Natural killer cell treated with Interleukin-12 subunit alpha and Interleukin-12 subunit beta and Interleukin-15 and Interleukin-18, amount 100 ng/mL, for 72 hours (primary cell): ENCODE results near the gene DSC3. TPM values are rescaled to one million over a fixed set of nuclear protein-coding genes. Genes with fewer than 3 reads are reported as not detected.
"Not testable (repeated sequence)": the region's sequence is repeated elsewhere in the genome, so short reads cannot be mapped to it uniquely, and the experiment has no call there.

Source experiments
- ATAC-seq, 2 donors: fragments of 150-1000 bp; cut with Tn5 transposase in 1 of 2; sonication (Bioruptor Pico), chemical (Tn5 transposase) in 1 of 2; 2 replicates each; pipeline ENCODE4 v1.10.0; 2021
- DNase-seq: peaks from one replicate; pipeline ENCODE4 v3.0.0; 2022; ENCODE audit warnings: low spot score
- H3K27ac Mint-ChIP-seq, 2 donors: 1 replicate in 1 of 2; 2 replicates in 1 of 2; pipeline ENCODE4 v1.8.0; 2022; ENCODE audit warnings: mixed read lengths in 2 of 2, mild to moderate bottlenecking in 1 of 2, moderate library complexity in 1 of 2
- H3K27me3 Mint-ChIP-seq, 2 donors: 1 replicate in 1 of 2; 2 replicates in 1 of 2; pipeline ENCODE4 v1.8.0; 2022; ENCODE audit warnings: mixed read lengths in 2 of 2
- H3K36me3 Mint-ChIP-seq: one replicate; pipeline ENCODE4 v1.8.0; 2022; ENCODE audit warnings: mixed read lengths
- H3K4me1 Mint-ChIP-seq, 2 donors: 1 replicate in 1 of 2; 2 replicates in 1 of 2; pipeline ENCODE4 v1.8.0; 2022; ENCODE audit warnings: low read depth in 2 of 2, mixed read lengths in 2 of 2, mild to moderate bottlenecking in 1 of 2
- H3K4me3 Mint-ChIP-seq: one replicate; pipeline ENCODE4 v1.8.0; 2022; ENCODE audit warnings: mixed read lengths
- H3K9me3 Mint-ChIP-seq: 2 replicates; pipeline ENCODE4 v1.8.0; 2022; ENCODE audit warnings: mixed read lengths
- total RNA-seq, 2 donors: library from RNA; stranded (reverse); gene quantifications; one replicate each; pipeline ENCODE4 v1.2.3, GENCODE V29; 2022

Gene DSC3
- total RNA-seq, 2 donors from 2014 or later = not detected

DNA sequence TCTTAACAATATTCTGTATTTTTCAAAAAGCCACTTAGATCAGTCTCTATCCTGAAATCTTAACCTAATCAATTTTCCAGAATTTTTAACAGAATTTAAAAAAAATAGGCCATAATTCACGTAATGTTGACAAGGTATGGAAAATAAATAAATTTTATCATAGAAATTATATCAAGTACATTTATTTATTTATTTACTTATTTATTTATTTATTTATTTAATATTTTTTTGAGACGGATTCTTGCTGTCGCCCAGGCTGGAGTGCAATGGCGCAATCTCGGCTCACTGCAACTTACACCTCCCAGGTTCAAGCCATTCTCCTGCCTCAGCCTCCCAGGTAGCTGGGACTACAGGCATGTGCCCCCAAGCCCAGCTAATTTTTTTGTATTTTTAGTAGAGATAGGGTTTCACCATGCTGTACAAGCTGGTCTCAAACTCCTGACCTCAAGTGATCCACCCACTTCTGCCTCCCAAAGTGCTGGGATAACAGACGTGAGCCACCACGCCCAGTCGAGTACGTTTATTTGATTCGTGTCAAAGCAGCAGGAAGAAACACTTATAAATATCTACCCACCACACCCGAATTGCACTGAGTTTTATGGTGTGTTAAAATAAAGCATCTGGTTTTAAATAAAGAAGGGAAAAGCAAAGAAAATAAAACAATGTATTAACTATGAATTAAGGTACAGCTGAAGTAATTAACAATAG is 60.1 kb downstream of the DSC3 start:
- DNase-seq (no peak), ATAC-seq (no peak)
- H3K9me3 Mint-ChIP-seq = peaks cover 10% of the 10 kb centered on the region
- no peaks in the 10 kb centered on the region for H3K4me1 Mint-ChIP-seq
- H3K4me3 Mint-ChIP-seq = no peak overlapping the region
- no peaks in the 10 kb centered on the region for H3K36me3 Mint-ChIP-seq
- no peak overlapping the region for H3K27ac Mint-ChIP-seq
- H3K27me3 Mint-ChIP-seq = no peaks in the 10 kb centered on the region

DNA sequence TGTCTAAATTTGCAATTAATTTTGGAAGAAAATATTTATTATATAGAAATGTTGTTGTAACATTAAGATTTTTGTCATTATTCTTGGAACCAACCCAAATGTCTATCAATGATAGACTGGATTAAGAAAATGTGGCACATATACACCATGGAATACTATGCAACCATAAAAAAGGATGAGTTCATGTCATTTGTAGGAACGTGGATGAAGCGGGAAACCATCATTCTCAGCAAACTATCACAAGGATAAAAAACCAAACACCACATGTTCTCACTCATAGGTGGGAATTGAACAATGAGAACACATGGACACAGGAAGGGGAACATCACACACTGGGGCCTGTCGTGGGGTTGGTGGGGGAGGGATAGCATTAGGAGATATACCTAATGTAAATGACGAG is 64.5 kb downstream of the DSC3 start:
- H3K27me3 Mint-ChIP-seq, H3K4me1 Mint-ChIP-seq, H3K36me3 Mint-ChIP-seq, H3K4me3 Mint-ChIP-seq, H3K27ac Mint-ChIP-seq, H3K9me3 Mint-ChIP-seq, ATAC-seq, DNase-seq: not testable (repeated sequence)

DNA sequence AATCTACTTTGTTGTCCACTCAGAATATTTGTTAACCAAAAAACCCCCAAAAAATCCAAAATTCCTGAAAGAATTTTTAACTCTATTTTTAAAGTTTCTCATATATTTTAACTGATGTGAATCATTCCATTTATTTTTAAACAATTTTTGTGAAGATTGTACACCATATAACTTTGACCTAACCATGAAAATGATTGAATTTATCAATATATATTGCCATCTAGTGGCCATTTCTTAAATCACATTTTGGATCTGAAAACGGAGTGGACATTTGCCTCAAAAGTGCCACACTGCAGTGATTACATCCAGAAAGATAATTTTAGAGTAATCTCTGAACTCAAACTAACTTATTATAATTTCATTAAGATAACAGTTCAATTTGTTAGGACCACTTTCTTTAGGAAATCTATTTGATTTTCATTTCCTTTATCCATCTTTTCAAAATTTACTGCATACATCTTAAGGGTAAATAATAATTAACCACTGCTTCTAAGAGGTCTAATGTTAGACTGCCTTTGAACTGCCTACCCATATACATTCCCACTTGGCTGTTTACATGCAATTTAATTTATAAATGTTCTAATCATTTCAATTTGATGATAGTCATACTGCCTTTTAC is 71.1 kb downstream of the DSC3 start:
- Mint-ChIP-seq H3K27ac (no peak overlapping the region), H3K4me3 (no peak overlapping the region), H3K4me1 (no peaks in the 10 kb centered on the region), H3K27me3 (no peaks in the 10 kb centered on the region), H3K36me3 (no peaks in the 10 kb centered on the region), H3K9me3 (no peaks in the 10 kb centered on the region)
- DNase-seq = no peak
- no peak for ATAC-seq

DNA sequence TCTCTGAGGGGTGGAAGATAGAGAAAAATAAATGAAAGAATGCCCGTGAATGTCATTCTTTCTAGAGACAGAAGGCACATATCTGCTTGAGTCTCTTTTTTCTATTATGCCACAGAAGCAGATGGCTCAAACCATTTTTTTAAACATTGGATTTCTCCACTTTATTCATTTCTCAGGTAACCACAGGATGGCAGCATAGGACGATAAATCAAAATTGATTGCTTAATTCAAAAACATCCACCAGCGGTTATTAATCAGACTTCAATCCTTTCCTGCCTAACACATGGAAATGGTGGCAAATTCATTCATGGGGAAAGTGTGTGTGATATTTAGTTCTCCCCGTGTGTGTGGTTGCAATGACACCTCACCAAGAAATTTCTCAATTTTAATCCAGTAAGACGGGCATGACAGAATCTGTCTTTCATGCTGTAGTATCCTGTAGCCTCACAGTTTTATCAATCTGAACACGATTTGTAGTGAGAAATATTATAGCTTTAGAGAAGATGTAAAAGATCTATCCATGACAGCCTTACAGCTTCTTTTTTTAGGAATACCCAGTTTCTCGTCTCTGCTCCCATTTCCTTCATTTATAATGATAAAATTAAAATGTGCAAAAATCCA is 72.2 kb downstream of the DSC3 start:
- DNase-seq = no peak
- Mint-ChIP-seq H3K36me3 (no peaks in the 10 kb centered on the region), H3K4me1 (no peaks in the 10 kb centered on the region)

DNA sequence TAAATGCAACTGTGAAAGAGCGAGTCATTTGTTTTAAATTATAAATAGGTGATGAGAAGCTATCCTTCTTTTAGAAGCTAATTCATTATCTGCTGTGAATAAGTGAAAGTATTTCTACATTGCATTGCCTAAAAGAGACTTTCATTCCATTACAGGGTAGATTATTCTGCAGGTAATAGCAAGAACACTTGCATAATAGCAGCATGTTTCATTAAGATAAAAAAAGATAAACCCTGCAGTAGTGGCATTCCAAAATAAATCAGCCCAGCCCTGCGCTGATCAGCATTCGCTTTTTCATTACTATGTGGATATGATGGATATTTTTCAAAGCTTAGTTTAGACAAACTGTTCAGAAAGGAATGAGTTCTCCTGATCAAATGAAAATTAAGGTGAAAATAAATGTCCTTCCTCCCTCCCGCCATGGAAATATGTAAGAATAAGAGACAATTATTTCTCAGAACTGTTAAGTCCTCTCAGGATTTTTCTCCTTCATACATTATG is 72.8 kb downstream of the DSC3 start:
- Mint-ChIP-seq H3K36me3 (no peaks in the 10 kb centered on the region), H3K27me3 (no peaks in the 10 kb centered on the region), H3K27ac (no peak overlapping the region), H3K9me3 (no peaks in the 10 kb centered on the region), H3K4me1 (no peaks in the 10 kb centered on the region), H3K4me3 (no peak overlapping the region)
- DNase-seq = no peak
- ATAC-seq = no peak

More for the DNA sequence above, 72.2 kb downstream of the DSC3 start:
- Mint-ChIP-seq H3K9me3 (no peaks in the 10 kb centered on the region), H3K27ac (no peak overlapping the region), H3K4me3 (no peak overlapping the region), H3K27me3 (no peaks in the 10 kb centered on the region)
- ATAC-seq = no peak

DNA sequence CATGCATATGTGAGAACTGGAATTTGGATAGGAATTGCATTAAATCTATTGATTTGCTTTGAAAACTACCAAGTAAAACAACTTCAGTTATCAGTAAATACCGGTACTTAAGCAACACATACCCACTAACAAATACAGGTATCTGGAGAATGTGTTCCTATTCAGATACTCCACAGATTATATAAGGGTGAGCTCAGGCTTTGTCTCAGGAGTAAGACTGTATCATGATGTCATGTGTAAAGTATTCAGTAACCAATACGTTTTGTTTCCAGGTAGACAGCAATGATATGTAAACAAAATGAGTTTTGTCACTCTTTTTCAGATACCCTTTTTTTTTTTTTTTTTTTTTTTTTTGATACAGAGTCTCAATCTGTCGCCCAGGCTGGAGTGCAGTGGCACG is 74.8 kb downstream of the DSC3 start:
- Mint-ChIP-seq H3K27me3 (no peaks in the 10 kb centered on the region), H3K9me3 (no peaks in the 10 kb centered on the region), H3K36me3 (no peaks in the 10 kb centered on the region), H3K4me3 (no peak overlapping the region), H3K27ac (no peak overlapping the region), H3K4me1 (no peaks in the 10 kb centered on the region)
- DNase-seq (no peak), ATAC-seq (no peak)

DNA sequence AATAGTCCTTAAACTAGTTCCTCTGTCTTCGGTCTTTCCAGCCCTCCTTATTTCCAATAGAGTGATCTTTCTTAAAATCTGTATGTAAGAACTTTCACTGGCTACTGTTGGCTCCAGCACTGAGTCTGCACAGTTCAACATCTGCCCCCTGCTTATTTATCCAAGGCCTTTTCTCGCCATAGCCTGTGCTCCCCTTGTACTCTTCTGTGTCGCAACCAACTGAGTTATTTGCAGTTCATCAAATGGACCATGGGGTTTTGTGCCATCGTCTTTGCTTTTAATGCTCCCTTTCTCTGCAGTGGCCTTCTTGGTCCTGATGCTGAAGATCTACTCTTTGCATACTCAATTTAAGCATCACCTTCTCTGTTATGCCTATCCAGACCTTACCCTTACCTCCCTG is 77.3 kb downstream of the DSC3 start:
- no peak overlapping the region for H3K4me3 Mint-ChIP-seq
- no peaks in the 10 kb centered on the region for H3K36me3 Mint-ChIP-seq
- no peak overlapping the region for H3K27ac Mint-ChIP-seq
- H3K9me3 Mint-ChIP-seq = no peaks in the 10 kb centered on the region
- no peak for ATAC-seq
- no peaks in the 10 kb centered on the region for H3K27me3 Mint-ChIP-seq
- DNase-seq = no peak
- no peaks in the 10 kb centered on the region for H3K4me1 Mint-ChIP-seq

DNA sequence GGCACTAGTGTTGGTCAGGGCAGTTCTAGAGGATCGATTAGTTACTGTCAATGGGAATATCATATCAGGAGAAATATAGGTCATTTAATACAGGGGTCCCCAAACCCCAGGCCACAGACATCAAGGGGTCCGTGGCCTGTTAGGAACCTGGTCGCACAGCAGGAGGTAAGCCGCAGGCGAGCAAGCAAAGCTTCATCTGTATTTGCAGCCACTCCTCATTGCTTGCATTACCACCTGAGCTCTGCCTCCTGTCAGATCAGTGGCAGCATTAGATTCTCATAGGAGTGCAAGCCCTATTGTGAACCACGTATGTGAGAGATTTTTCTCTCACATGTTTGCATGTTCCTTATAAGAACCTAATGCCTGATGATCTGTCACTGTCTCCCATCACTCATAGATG is 81.9 kb downstream of the DSC3 start:
- H3K27ac Mint-ChIP-seq = no peak overlapping the region
- H3K4me3 Mint-ChIP-seq = no peak overlapping the region
- H3K36me3 Mint-ChIP-seq = no peaks in the 10 kb centered on the region
- ATAC-seq = no peak
- H3K9me3 Mint-ChIP-seq = no peaks in the 10 kb centered on the region
- no peak for DNase-seq
- H3K4me1 Mint-ChIP-seq = no peaks in the 10 kb centered on the region
- H3K27me3 Mint-ChIP-seq = no peaks in the 10 kb centered on the region

DNA sequence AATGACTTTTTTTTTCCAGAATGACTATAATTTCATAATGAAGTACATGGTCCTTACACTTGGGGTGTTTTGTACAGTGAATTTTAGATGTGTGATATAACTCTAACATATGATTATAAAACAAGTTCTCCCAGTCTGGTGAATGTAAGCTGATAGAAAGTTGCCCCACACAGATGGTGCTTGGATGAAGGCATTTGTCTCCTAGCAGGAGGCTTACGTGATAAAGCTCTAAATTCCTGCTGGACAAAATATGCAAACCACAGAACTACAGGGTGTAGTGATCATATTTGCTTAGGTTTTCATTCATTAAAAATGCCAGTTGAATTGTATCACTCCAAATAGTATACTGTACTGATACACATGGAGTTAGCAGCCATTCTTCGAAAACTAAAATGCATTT is 85.5 kb downstream of the DSC3 start:
- Mint-ChIP-seq H3K4me1 (no peaks in the 10 kb centered on the region), H3K4me3 (no peak overlapping the region), H3K36me3 (no peaks in the 10 kb centered on the region), H3K9me3 (no peaks in the 10 kb centered on the region), H3K27ac (no peak overlapping the region), H3K27me3 (no peaks in the 10 kb centered on the region)
- DNase-seq = no peak
- ATAC-seq = no peak

DNA sequence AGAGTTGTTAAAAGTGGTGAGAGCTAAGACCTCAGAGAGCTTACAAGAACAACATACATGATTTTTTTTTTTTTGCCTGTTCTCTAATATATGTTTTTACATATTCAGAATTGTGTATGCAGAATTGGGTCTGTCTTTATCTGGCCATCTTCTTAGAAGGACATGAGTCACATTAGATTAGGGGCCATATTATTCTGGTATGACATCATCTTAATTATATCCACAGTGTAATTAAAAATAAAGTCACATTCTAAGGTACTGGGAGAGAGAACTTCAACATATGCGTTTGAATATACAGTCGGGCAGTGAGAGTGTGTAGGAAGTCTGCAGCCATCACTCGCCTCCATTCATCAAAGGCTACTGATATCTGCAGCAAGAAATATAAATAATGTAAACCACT is 88.3 kb downstream of the DSC3 start:
- no peak overlapping the region for H3K27ac Mint-ChIP-seq
- no peaks in the 10 kb centered on the region for H3K4me1 Mint-ChIP-seq
- ATAC-seq (no peak), DNase-seq (no peak)
- peaks cover 8% of the 10 kb centered on the region for H3K9me3 Mint-ChIP-seq
- H3K4me3 Mint-ChIP-seq = no peak overlapping the region
- H3K27me3 Mint-ChIP-seq = no peaks in the 10 kb centered on the region
- no peaks in the 10 kb centered on the region for H3K36me3 Mint-ChIP-seq

DNA sequence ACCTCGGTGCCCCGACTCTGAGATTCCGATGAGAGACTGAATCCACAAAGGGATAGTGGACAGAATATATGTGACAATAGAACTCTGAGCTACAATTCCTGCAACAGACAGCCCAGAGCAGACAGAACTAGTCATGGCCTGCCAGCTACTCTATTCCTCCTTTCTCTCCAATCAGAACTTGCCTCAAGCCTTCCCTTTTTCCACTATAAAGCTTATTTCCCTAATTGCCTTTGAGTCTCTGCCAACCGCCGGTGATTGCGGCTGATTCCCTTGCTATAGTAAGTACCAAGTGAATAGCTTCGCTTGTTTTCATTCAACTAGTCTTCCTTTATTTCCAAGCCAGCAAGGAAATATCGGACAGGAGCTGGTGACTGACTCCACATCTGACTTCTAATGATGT is 96.8 kb downstream of the DSC3 start:
- H3K27ac Mint-ChIP-seq = no peak overlapping the region
- no peak for ATAC-seq
- H3K9me3 Mint-ChIP-seq = peaks cover 14% of the 10 kb centered on the region
- peaks cover 8% of the 10 kb centered on the region for H3K36me3 Mint-ChIP-seq
- no peak overlapping the region for H3K4me3 Mint-ChIP-seq
- H3K27me3 Mint-ChIP-seq = no peaks in the 10 kb centered on the region
- H3K4me1 Mint-ChIP-seq = no peaks in the 10 kb centered on the region
- DNase-seq = no peak

DNA sequence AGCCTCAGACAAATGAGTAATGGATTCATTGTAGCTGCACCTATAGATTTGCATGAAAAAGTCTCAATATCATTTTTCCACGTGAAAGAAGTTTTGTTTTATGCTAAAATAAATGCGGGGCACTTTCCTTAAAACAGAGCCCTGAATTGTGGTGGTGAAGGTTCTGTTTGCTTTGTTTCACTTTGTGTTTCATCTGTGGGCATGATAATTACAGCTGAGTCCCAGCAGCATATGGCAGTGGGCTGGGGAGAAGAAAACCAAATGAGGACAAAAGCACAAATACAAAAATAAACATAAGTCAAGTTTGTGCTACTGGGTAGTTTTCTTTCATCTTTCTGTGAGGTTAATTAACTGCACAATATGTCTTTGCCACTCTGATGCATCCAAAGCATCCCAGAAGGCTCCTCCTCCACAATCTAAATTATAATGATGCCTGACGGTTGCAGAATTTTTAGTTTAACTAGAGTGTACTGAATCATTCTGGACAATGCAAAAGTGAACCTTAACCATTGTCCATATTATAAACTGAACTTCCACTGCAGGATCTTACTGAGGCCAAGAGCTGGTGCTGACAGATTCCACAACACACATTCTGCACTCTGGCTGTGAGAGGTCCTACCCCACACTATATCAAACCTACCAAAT is 97.6 kb downstream of the DSC3 start:
- Mint-ChIP-seq H3K4me1 (no peaks in the 10 kb centered on the region), H3K9me3 (peaks cover 8% of the 10 kb centered on the region), H3K27ac (no peak overlapping the region), H3K27me3 (no peaks in the 10 kb centered on the region), H3K36me3 (peaks cover 14% of the 10 kb centered on the region), H3K4me3 (no peak overlapping the region)
- ATAC-seq (no peak), DNase-seq (no peak)

DNA sequence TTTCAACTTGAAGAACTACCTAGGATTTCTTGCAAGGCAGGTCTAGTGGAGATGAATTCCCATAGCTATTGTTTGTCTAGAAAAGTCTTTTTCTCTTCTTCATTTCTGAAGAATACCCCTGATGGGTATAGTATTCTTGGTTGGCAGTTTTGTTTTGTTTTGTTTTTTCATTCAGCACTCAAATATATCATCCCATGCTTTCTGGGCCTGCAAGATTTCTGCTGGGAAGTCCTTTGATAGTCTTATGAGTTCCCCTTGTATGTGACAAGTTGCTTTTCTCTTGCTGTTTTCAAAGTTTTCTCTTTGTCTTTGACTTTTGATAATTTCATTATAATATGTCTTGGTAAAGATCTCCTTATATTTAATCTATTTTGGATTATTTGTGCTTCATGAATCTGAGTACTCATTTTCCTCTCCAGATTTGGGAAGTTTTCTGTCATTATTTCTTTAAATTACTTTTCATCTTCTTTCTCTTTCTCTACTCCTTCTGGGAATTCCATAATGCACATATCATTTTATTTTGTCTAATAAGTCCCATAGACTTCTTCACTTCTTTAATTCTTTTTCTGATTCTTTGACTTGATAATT is 101.5 kb downstream of the DSC3 start:
- peaks cover 8% of the 10 kb centered on the region for H3K9me3 Mint-ChIP-seq
- ATAC-seq (no peak), DNase-seq (no peak)
- H3K4me3 Mint-ChIP-seq = no peak overlapping the region
- no peaks in the 10 kb centered on the region for H3K27me3 Mint-ChIP-seq
- H3K27ac Mint-ChIP-seq = no peak overlapping the region
- H3K36me3 Mint-ChIP-seq = peaks cover 16% of the 10 kb centered on the region
- H3K4me1 Mint-ChIP-seq = no peaks in the 10 kb centered on the region
